Neuron (in vitro differentiated cells): Measurements from ENCODE around the gene PLA2G4D.

Source experiments
- H2AFZ ChIP-seq: one replicate; pipeline ENCODE4 v1.6.1; 2013; ENCODE audit warnings: low read depth, mild to moderate bottlenecking, inconsistent platforms, low read length, moderate library complexity
- H3K27me3 ChIP-seq: one replicate; pipeline ENCODE4 v1.6.1; 2013; ENCODE audit warnings: low read length; ENCODE audit not compliant: insufficient read depth
- H3K36me3 ChIP-seq: one replicate; pipeline ENCODE4 v1.6.1; 2013; ENCODE audit warnings: low read length; ENCODE audit not compliant: insufficient read depth
- H3K4me1 ChIP-seq: one replicate; pipeline ENCODE4 v1.6.1; 2013; ENCODE audit warnings: low read length; ENCODE audit not compliant: insufficient read depth
- H3K4me3 ChIP-seq: 2 replicates; pipeline ENCODE4 v1.5.1; 2013; ENCODE audit warnings: mild to moderate bottlenecking, low read length, moderate library complexity
- H3K9me3 ChIP-seq: one replicate; pipeline ENCODE4 v1.6.1; 2013; ENCODE audit warnings: low read length

Gene PLA2G4D

DNA sequence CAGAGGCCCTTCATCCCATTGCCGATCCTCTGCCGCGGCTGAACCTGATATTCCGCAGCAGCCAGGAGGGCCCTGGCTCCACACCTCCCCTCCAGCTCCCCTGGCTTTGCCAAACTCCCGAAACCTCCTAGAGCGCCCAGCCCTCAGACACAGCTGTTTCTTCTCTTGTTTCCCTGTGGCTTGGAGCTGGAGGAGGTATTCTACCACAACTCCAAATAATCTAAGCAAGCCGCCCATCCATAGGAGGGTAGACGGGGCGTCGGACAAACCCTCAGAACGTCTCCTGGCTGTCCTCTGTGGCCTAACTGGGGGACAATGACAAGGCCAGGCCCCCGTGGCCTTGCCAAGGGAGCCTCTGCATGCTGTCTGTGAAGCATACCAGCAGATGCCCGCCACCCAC, 10.4 kb downstream of the PLA2G4D start:
- H3K4me1 ChIP-seq, result peaks cover 5% of the 10 kb centered on the region
- no peak overlapping the region for H2AFZ ChIP-seq
- H3K4me3 ChIP-seq, result no peak overlapping the region
- no peaks in the 10 kb centered on the region for H3K36me3 ChIP-seq
- peaks cover 26% of the 10 kb centered on the region for H3K27me3 ChIP-seq
- H3K9me3 ChIP-seq, result no peaks in the 10 kb centered on the region

DNA sequence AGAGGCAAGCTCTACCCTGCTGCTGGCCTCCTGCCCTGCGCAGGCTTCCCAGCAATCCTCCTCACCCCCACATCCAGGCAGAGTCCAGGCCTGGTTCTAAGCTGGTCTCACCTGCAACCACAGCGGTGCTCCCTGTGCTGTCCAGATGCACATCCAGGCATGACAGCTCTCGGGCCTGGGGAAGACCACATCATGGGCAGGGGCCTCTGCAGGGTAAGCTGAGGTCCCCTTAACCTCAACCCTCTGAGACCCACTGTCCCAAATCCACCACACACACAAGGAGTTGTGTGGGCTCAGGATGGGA, 10.8 kb downstream of the PLA2G4D start:
- Histone ChIP-seq H3K4me3 (no peak overlapping the region), H3K27me3 (peaks cover 27% of the 10 kb centered on the region), H3K9me3 (no peaks in the 10 kb centered on the region), H3K4me1 (peaks cover 5% of the 10 kb centered on the region), H3K36me3 (no peaks in the 10 kb centered on the region), H2AFZ (no peak overlapping the region)

DNA sequence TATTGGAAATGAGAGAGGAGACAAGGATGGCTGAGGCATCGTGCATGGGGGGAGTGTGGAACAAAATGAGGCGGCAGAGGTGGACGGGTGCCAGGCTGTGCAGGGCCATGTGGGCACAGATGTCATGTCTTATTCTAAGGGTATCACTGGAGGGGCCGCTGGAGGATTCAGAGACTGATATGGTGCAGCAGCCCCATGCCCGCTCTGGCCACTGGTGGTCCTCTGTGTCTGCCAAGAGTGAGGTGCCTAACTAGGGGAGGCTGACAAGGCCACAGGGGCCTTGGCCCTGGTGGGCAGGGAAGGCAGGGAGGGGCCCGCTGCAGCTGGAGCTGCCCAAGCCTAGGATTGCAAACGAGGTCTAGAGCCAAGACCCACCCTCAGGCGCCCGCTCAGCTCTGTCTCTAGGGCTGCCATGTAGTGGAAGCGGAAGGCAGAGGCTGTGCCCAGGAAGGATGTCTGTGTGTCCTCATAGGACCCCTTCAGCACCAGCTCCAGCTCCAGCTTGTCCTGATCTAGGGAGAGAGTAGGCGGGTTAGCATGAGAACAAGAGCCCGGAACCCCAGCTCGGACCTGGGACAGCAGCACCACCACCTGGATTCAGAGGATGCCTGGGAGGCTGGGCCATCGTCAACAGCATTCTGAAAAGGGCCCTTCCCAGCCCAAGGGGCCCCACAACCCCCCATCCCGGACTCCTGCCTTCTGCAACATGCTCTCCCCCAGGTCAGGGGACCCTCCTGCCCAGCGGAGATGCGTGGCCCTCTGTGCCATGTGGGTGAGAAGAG, 11.3 kb downstream of the PLA2G4D start:
- Histone ChIP-seq H3K27me3 (peaks cover 27% of the 10 kb centered on the region), H3K36me3 (no peaks in the 10 kb centered on the region), H3K4me3 (no peak overlapping the region), H2AFZ (no peak overlapping the region), H3K4me1 (peaks cover 5% of the 10 kb centered on the region), H3K9me3 (no peaks in the 10 kb centered on the region)

DNA sequence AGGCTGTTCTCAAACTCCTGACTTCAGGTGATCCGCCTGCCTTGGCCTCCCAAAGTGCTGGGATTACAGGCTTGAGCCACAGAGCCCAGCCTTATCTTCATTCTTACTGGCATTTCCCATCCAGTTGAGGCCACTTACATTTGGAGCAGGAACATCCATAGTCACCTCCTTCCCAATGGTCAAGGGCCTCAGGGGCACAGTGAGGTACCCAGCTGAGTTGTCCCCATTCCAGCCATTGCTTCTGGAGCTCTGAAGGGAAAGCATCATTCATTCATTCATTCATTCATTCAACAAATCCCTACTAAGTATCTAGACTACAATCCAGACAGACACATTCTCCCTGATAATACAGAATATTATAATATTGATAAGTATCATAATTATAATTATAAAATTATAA, 12.2 kb downstream of the PLA2G4D start:
- peaks cover 27% of the 10 kb centered on the region for H3K27me3 ChIP-seq
- H3K4me3 ChIP-seq, result no peak overlapping the region
- H2AFZ ChIP-seq, result no peak overlapping the region
- peaks cover 5% of the 10 kb centered on the region for H3K4me1 ChIP-seq
- no peaks in the 10 kb centered on the region for H3K36me3 ChIP-seq
- H3K9me3 ChIP-seq, result no peaks in the 10 kb centered on the region

DNA sequence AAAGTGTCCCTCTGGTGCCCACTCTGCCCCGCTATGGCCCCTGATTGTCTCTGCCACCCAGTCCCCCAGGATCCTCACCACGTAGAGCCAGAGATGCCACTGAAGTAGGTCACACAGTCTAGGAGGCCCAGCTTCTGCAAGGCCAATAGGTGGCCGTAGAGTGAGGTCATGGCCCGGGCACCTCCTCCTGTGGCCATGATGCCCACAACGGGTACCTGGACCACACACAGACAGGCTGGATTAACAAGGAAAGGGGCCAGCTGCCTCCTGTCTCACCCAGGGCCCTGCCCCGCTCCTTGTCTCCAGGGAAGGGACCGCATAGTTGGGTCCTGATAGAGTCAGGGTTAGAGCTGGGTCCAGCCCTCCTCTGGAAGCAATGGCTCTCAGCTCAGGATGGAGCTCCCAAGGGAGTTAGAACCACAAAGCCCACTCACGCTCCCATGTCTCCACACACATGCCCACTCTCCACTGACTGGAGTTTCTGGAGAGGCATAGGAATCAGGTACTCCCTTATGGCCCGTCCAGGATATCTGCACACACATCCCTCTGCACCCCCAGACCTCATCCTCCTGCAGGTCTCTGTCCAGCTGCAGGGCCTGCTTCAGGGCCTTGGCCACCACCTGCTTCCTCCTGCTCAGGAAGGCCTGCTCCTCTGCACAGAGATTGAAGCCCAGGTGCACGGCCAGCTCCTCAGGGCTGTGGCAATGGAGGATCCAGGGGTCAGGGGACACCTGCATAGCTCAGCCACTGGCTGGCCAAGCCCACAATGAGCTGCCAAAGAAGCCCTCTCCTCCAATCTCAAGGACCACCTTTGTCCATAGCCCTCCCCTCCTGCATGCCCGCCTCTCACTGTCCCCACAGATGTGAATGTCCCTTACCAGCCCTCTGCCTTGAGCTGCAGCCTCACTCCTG, 13.2 kb downstream of the PLA2G4D start:
- Histone ChIP-seq H3K36me3 (no peaks in the 10 kb centered on the region), H3K9me3 (no peaks in the 10 kb centered on the region), H3K4me1 (peaks cover 5% of the 10 kb centered on the region), H3K4me3 (no peak overlapping the region), H2AFZ (no peak overlapping the region), H3K27me3 (peaks cover 27% of the 10 kb centered on the region)

DNA sequence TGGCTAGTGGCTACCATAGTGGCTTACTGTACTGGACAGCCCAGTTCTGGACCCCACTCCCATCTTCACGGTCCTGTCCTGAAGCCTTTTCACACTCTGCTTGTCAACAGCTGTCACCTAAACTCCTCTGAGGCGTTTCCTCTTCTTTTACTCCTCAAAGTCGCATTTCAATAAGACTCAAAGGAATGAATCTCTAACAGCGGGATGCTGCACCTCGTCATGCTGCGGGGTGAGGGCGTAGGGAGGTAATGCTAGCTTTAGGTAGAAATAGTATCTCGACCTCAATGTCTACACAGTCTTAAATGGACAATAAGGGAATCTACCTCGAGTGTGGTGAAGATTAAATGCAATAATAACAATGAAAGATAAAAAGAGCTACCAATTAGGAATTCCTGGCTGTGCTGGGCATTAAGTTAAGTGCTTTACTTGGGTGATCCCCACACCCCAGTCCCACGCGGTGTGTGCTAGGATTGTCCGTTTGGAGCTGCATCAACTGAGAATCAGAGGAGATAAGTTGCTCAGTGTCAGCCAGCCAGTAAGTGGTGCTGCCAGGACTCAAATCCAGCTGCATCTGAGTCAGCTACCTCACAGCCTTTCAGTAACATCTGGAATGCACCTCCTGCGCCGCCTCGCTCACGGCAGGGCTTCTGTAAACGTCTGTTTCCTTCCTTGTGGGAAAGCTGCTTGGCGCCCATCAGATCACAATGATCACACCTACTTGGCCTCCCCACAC, 14.0 kb downstream of the PLA2G4D start:
- H3K4me1 ChIP-seq, result peaks cover 5% of the 10 kb centered on the region
- H3K36me3 ChIP-seq, result no peaks in the 10 kb centered on the region
- H3K4me3 ChIP-seq, result no peak overlapping the region
- peaks cover 25% of the 10 kb centered on the region for H3K27me3 ChIP-seq
- H2AFZ ChIP-seq, result no peak overlapping the region
- no peaks in the 10 kb centered on the region for H3K9me3 ChIP-seq

DNA sequence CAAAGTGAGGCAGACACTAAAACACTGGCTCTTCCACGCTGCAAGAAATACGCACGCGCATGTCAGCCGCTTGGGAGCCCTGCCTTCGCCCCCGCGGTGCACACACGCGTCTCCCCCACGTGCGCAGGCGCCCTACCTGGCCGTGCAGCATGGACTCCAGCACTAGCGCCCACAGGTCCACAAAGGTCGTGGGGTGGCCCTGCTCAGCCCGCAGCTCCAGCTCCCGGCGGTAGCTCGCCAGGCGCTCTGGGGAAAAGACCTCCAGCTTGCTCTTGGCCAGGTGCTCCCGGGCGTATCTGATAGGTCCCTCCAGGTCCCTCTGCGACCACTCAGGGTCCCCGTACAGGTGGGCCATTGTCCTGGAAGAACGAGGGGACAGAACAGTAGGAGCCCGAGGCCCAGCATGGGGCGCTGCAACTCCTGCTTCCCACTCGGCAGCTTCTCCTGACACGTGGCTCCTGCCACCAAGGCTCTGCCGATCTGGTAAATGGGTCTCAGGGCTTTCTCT, 14.9 kb downstream of the PLA2G4D start:
- H3K4me1 ChIP-seq, result peaks cover 5% of the 10 kb centered on the region
- peaks cover 24% of the 10 kb centered on the region for H3K27me3 ChIP-seq
- H2AFZ ChIP-seq, result no peak overlapping the region
- H3K36me3 ChIP-seq, result no peaks in the 10 kb centered on the region
- H3K9me3 ChIP-seq, result no peaks in the 10 kb centered on the region
- no peak overlapping the region for H3K4me3 ChIP-seq

DNA sequence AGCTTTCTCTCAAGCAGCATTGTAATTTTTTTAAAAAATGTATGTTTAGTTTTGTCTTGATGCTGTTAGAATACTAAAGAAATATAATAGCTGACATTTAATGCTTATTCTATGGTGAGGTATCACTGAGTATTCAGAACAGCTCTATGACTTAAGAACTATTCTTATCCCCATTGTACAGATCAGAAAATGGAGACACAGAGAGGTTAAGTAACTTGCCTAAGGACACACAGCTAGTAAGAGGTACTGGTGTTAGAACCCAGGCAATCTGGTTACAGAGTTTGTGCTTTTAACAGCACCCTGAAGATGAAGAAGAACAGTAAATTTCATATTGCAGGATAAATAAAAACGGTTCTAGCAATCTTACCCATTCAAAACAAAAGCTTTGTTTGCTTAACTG, 15.5 kb downstream of the PLA2G4D start:
- H3K27me3 ChIP-seq, result peaks cover 24% of the 10 kb centered on the region
- H3K36me3 ChIP-seq, result no peaks in the 10 kb centered on the region
- no peak overlapping the region for H2AFZ ChIP-seq
- H3K4me3 ChIP-seq, result no peak overlapping the region
- H3K9me3 ChIP-seq, result no peaks in the 10 kb centered on the region
- peaks cover 5% of the 10 kb centered on the region for H3K4me1 ChIP-seq

DNA sequence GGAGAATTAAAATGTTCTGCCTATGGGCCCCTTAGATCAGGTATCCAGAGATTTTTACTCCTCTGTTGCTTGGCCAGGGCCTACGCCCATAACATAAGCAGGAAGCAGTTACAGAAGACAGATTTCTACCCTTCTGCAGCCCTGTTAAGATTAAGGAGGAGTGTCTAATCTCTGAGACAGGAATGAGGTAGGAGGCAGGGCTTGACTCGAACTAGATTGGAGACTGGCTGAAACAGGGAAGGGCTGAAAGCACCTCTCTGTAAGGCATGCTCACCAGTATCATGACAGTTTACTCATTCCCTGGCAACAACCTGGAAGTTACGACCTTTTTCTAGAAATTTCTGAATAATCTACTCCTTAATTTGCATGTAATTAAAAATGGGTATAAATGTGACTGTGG, 16.7 kb downstream of the PLA2G4D start:
- no peak overlapping the region for H3K4me3 ChIP-seq
- no peaks in the 10 kb centered on the region for H3K36me3 ChIP-seq
- H2AFZ ChIP-seq, result no peak overlapping the region
- H3K27me3 ChIP-seq, result peaks cover 24% of the 10 kb centered on the region
- no peaks in the 10 kb centered on the region for H3K9me3 ChIP-seq
- peaks cover 5% of the 10 kb centered on the region for H3K4me1 ChIP-seq

DNA sequence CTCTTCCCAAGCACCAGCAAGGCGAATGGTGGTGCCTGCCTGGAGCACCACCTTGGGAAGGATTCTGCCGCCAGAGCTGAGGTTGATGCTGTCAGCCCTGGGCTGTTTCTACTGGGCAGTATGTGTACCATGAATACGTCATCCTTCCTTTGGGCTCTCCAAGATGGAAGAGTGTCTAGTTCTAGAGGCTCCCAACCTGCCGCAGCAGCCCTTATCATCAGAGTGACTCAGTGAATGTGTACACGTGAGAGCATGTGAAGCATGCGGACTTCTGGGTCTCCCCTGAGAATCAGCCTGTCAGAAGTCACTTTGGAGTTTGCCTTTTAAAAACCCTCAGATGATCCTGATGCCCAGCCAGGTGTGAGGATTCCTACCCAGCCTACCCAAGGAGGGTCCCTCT, 20.9 kb downstream of the PLA2G4D start:
- Histone ChIP-seq H3K4me1 (no peaks in the 10 kb centered on the region), H3K4me3 (no peak overlapping the region), H3K27me3 (no peaks in the 10 kb centered on the region), H3K9me3 (no peaks in the 10 kb centered on the region), H3K36me3 (no peaks in the 10 kb centered on the region), H2AFZ (no peak overlapping the region)

DNA sequence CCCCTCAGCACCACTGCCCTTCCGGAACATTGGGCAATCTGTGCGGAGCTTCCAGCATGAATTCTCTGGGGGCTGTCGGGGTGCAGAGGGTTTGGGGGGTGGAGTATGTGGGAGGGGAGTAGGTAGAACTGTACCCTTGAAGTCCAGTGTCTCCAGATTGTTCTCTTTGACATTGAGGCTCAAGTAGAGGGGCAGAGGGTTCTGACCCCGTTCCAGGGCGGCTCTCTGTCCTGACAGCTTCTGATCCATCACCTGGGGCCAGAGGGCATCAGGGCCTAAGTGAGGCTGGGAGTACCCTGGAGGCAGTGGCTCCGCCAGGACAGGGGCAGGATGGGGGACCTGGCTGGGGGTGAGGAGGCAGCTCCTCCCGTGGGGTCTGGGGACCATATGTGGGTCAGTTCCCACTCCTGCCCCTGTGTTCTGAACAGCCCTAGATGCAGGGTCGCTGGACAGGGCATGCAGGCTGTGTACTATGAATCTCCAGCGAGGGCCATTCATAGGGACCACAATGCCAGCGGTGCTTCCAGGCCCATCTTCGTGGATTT, 22.1 kb downstream of the PLA2G4D start:
- H3K9me3 ChIP-seq, result peaks cover 3% of the 10 kb centered on the region
- H3K4me3 ChIP-seq, result no peak overlapping the region
- no peaks in the 10 kb centered on the region for H3K36me3 ChIP-seq
- H2AFZ ChIP-seq, result no peak overlapping the region
- no peaks in the 10 kb centered on the region for H3K4me1 ChIP-seq
- H3K27me3 ChIP-seq, result no peaks in the 10 kb centered on the region

DNA sequence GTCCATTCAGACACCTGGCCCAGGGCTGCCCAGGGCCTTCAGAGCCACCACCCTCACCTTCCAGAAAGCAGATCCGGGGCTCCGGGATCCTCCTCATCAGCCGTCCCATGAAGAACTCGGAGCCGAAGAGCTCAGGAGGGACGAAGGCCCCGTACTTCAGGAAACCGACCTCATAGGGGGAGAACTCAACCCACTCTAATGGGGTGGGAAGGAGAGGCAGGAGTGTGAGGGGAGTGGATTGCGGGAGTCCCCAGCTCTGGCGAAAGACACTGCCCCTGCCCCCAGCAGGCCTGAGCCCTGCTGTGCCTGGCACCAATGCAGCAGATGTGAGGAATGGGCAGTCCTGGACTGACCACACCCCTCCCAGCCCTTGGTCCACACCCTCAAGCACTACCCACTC, 22.6 kb downstream of the PLA2G4D start:
- H3K4me3 ChIP-seq, result no peak overlapping the region
- H3K27me3 ChIP-seq, result no peaks in the 10 kb centered on the region
- peaks cover 3% of the 10 kb centered on the region for H3K9me3 ChIP-seq
- H2AFZ ChIP-seq, result no peak overlapping the region
- no peaks in the 10 kb centered on the region for H3K36me3 ChIP-seq
- no peaks in the 10 kb centered on the region for H3K4me1 ChIP-seq

DNA sequence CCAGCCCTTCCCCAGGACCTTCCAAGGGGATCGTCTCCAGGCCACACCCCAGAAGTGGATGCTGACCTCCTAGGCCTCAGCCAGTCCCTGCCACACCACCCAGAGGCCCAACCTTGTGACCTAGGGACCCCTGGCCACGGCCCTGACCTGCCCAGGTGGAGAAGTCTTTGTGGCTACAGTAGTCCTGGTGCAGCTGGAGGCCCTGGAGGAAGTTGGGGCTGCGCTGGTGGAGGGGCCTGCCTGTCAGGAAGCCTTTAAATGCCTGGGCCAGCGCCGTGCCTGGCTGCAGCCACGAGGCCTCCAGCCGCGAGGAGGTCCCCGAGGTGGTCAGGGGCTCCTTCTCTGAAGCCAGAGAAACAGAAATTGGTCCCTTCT, 23.4 kb downstream of the PLA2G4D start:
- Histone ChIP-seq H3K9me3 (peaks cover 3% of the 10 kb centered on the region), H3K36me3 (no peaks in the 10 kb centered on the region), H3K4me1 (peaks cover 5% of the 10 kb centered on the region)

More for the DNA sequence above, 23.4 kb downstream of the PLA2G4D start:
- Histone ChIP-seq H3K4me3 (no peak overlapping the region), H2AFZ (no peak overlapping the region), H3K27me3 (no peaks in the 10 kb centered on the region)
